ENCODE measurements around the gene AMPD1. TPM values are rescaled to one million over a fixed set of nuclear protein-coding genes. Genes with fewer than 3 reads are reported as not detected.

AMPD1 gene
- polyA plus RNA-seq, 1 of the 3 experiments (the other 2 are of a cell fraction): not detected

GRCh38 chr1:114729782-114730181, 34.4 kb upstream of the AMPD1 start:
- Histone ChIP-seq H3K4me1 (ENCODE audit: control insufficient read depth in 1 of 2, insufficient read depth in 2 of 2, low read depth in 1 of 2, low read length in 1 of 2) (no peaks in the 10 kb centered on the region), H3K4me3 (ENCODE audit: low read depth in 2 of 2, low read length in 1 of 2) (no peak overlapping the region), H3K9ac (no peak overlapping the region), H3F3A (replicated peaks; ENCODE audit: insufficient read depth) (peaks cover 10% of the 10 kb centered on the region), H2AFZ (ENCODE audit: low read depth) (no peak overlapping the region), H3K4me2 (no peak overlapping the region), H3K9me2 (no peaks in the 10 kb centered on the region), H4K20me1 (ENCODE audit: insufficient read depth) (no peaks in the 10 kb centered on the region), H3K27ac (ENCODE audit: low read depth in 2 of 2, low read length in 1 of 2) (no peak overlapping the region), H3K36me3 (replicated peaks in 1 of 2; ENCODE audit: control insufficient read depth in 1 of 2, insufficient read depth in 2 of 2, low read length in 1 of 2) (peaks cover 93 to 95% of the 10 kb centered on the region in 2 experiments), H3K9me3 (no peaks in the 10 kb centered on the region), H3K27me3 (ENCODE audit: insufficient read depth) (no peaks in the 10 kb centered on the region), H3K79me2 (ENCODE audit: insufficient read depth) (peaks cover 90% of the 10 kb centered on the region)
- POLR2A ChIA-PET: no interaction called here
- no peak for TF ChIP-seq IRF3 (IDR thresholded peaks at IDR 0.05; ENCODE audit: low read depth, low read length)
- TF ChIP-seq CHD2 (IDR thresholded peaks at IDR 0.05; ENCODE audit: low read length, partially characterized antibody): no peak
- CTCF ChIA-PET: no interaction called here
- 100% methylated on average over 1 of the region's 1 CpG for WGBS (ENCODE audit: low lambda C conversion rate)
- DNase-seq: no peak

GRCh38 chr1:114728553-114728952, 33.2 kb upstream of the AMPD1 start:
- Histone ChIP-seq H3K4me1 (ENCODE audit: control insufficient read depth in 1 of 2, insufficient read depth in 2 of 2, low read depth in 1 of 2, low read length in 1 of 2) (no peaks in the 10 kb centered on the region), H3K9me2 (no peaks in the 10 kb centered on the region), H3K27ac (ENCODE audit: low read depth in 2 of 2, low read length in 1 of 2) (no peak overlapping the region), H3K9ac (no peak overlapping the region), H3K4me2 (no peak overlapping the region), H3K4me3 (ENCODE audit: low read depth in 2 of 2, low read length in 1 of 2) (no peak overlapping the region), H3K36me3 (replicated peaks in 1 of 2; ENCODE audit: control insufficient read depth in 1 of 2, insufficient read depth in 2 of 2, low read length in 1 of 2) (peaks cover 93 to 95% of the 10 kb centered on the region in 2 experiments), H3K27me3 (ENCODE audit: insufficient read depth) (no peaks in the 10 kb centered on the region), H4K20me1 (ENCODE audit: insufficient read depth) (no peaks in the 10 kb centered on the region), H3F3A (replicated peaks; ENCODE audit: insufficient read depth) (peaks cover 17% of the 10 kb centered on the region), H3K9me3 (no peaks in the 10 kb centered on the region), H3K79me2 (ENCODE audit: insufficient read depth) (peaks cover 80% of the 10 kb centered on the region), H2AFZ (ENCODE audit: low read depth) (no peak overlapping the region)
- WGBS (ENCODE audit: low lambda C conversion rate): 91% methylated on average over 2 of the region's 2 CpGs
- ChIA-PET POLR2A (no interaction called here), CTCF (interaction anchor here (0.9 kb wide), 1 partner anchor 12 kb away, joined by 3 read pairs; the partner anchor contains the start of gene NRAS)
- TF ChIP-seq TAF1 (IDR thresholded peaks at IDR 0.05; ENCODE audit: borderline replicate concordance, low read depth, low read length) (no peak), RXRA (IDR thresholded peaks at IDR 0.05; ENCODE audit: borderline replicate concordance, low read depth) (no peak), SMC3 (IDR thresholded peaks at IDR 0.05; ENCODE audit: low read depth, low read length) (no peak)
- DNase-seq: no peak

GRCh38 chr1:114725230-114725629, 29.9 kb upstream of the AMPD1 start:
- H3K27ac ChIP-seq (ENCODE audit: low read depth in 2 of 2, low read length in 1 of 2): no peak overlapping the region

More at GRCh38 chr1:114725230-114725629, 29.9 kb upstream of the AMPD1 start:
- no peaks in the 10 kb centered on the region for H3K4me1 ChIP-seq (ENCODE audit: control insufficient read depth in 1 of 2, insufficient read depth in 2 of 2, low read depth in 1 of 2, low read length in 1 of 2)
- ChIA-PET CTCF (no interaction called here), POLR2A (no interaction called here)
- no peaks in the 10 kb centered on the region for H4K20me1 ChIP-seq (ENCODE audit: insufficient read depth)
- peaks cover 30% of the 10 kb centered on the region for H3F3A ChIP-seq (replicated peaks; ENCODE audit: insufficient read depth)
- peaks cover 54% of the 10 kb centered on the region for H3K79me2 ChIP-seq (ENCODE audit: insufficient read depth)
- H3K27me3 ChIP-seq (ENCODE audit: insufficient read depth): no peaks in the 10 kb centered on the region
- H3K9me3 ChIP-seq: no peaks in the 10 kb centered on the region
- no peak overlapping the region for H3K4me2 ChIP-seq
- no peak overlapping the region for H3K9ac ChIP-seq
- no peak for TF ChIP-seq GABPA (IDR thresholded peaks at IDR 0.05; ENCODE audit: low read depth)
- TF ChIP-seq CHD2 (IDR thresholded peaks at IDR 0.05; ENCODE audit: low read length, partially characterized antibody): no peak
- no peak for TF ChIP-seq ELF1 (IDR thresholded peaks at IDR 0.05)
- no peak for TF ChIP-seq MEF2A (IDR thresholded peaks at IDR 0.05; ENCODE audit: borderline replicate concordance, low read depth)
- no peak for TF ChIP-seq FOSL2 (IDR thresholded peaks at IDR 0.05; ENCODE audit: borderline replicate concordance, low read depth)
- H3K4me3 ChIP-seq (ENCODE audit: low read depth in 2 of 2, low read length in 1 of 2): no peak overlapping the region
- no peaks in the 10 kb centered on the region for H3K9me2 ChIP-seq
- H3K36me3 ChIP-seq (replicated peaks in 1 of 2; ENCODE audit: control insufficient read depth in 1 of 2, insufficient read depth in 2 of 2, low read length in 1 of 2): peaks cover 89 to 91% of the 10 kb centered on the region in 2 experiments
- no peak for DNase-seq
- H2AFZ ChIP-seq (ENCODE audit: low read depth): no peak overlapping the region
- 96% methylated on average over 1 of the region's 1 CpG for WGBS (ENCODE audit: low lambda C conversion rate)
